ENCODE measurements around the gene PSMB11.
A peak's percentile ranks its signal among the peaks of the same experiment; 100 is the strongest.

The PSMB11 gene

DNA sequence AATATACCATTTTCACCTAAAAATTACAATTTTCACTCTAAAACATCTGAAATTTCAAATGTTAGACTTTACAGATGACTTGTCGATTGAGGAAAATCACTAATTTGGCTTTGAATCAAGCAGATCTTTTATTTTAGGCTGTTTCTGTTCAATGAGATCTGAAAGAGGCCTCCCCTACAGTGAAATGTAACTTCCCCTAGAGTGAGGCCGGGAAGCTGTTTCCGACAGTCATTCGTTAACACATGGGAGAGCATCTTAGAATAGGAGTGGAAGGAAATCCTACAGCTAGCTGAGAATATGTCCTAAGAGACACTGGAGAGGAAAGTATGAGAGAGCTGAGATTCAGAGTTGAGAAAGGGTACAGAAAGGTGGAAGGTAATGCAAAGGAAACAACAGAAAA is 26.4 kb upstream of the PSMB11 start:
- DNase-seq: no peak

GRCh38 chr14:23017091-23017490 is 24.9 kb upstream of the PSMB11 start:
- no peak for DNase-seq

GRCh38 chr14:23018107-23018506 is 23.9 kb upstream of the PSMB11 start:
- DNase-seq: no peak

DNA sequence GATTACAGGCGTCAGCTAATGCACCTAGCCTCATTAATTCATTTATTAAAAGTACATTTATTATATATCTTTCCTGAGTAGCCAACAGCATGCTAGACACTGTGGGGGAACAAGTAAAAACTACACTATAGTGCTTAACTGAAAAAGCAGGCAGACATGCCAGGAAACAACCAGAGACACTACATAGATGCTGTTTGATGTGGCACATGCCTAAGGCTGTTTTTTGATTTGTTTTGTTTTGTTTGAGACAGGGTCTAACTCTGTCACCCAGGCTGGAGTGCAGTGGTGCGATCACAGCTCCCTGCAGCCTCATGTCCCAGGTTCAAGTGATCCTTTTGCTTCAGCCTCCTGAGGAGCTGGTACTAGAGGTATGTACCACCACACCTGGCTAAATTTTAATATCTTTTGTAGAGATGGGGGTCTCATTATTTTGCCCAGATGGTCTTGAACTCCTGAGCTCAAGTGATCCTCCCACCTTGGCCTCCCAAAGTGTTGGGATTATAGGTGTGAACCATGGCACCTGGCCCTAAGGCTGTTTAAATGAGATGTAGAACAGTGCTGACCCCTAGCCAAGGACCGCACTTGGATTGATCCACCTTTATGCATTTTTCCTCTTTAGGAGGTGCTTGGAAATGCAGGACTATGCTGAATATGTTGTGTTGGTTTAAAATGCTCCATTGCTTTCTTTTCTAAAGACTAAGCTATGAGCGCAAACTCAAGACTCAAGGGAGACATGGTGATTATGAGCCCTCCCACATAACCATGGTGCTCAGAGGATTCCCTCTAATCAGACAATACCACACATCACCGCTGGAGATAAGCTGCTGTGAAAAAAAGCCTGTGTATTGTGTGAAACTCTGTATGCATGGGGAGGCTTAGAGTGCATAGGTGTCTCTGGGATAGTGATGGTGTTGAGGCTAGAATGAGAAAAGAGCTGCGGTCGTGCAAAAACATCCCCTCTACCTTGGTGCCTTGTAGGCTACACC is 21.6 kb upstream of the PSMB11 start:
- no peak for DNase-seq

- no peak for DNase-seq
Observed at GRCh38 chr14:23021434-23021833, 20.6 kb upstream of the PSMB11 start.

- no peak for DNase-seq
Observed at GRCh38 chr14:23021889-23022442, 20.0 kb upstream of the PSMB11 start.

DNA sequence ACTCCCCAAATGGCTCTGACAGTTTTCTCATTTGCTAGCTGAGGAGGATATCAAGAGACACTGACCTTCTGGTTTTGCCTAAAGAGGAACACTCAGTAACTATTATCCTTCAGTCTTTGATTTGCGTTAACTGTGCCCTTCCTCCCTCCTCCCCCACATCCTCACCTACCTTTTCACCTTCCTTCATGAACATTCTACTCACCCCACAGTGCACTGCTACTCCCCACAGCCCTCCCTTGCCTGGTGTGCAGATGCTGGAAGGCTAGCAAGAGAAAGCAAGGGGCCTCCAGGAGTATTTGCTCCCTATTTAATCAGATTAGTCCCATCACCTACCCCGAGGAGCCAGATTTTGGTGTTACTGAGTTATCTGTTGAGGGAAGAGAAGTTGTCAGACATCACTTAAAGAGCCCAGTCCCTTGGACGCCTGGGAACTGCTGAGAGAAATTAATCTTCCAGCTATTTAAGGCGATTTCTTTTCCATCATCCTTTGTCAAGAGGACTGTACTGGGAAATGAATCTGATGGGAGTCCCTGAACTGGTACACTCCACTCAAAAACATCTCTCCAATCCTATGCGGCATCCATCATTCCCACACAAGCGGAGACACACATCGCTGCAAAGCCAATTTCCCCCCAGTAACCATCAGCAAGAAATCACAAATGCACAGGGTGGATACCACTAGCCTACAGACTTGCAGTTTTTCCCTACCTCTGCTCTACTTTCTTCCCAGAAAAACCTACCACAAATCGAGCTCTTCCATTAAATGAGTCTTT is 18.8 kb upstream of the PSMB11 start:
- DNase-seq: no peak

GRCh38 chr14:23023795-23024152 is 18.2 kb upstream of the PSMB11 start:
- DNase-seq: no peak

- no peak for DNase-seq
Observed at GRCh38 chr14:23024612-23025075, 17.4 kb upstream of the PSMB11 start.

DNA sequence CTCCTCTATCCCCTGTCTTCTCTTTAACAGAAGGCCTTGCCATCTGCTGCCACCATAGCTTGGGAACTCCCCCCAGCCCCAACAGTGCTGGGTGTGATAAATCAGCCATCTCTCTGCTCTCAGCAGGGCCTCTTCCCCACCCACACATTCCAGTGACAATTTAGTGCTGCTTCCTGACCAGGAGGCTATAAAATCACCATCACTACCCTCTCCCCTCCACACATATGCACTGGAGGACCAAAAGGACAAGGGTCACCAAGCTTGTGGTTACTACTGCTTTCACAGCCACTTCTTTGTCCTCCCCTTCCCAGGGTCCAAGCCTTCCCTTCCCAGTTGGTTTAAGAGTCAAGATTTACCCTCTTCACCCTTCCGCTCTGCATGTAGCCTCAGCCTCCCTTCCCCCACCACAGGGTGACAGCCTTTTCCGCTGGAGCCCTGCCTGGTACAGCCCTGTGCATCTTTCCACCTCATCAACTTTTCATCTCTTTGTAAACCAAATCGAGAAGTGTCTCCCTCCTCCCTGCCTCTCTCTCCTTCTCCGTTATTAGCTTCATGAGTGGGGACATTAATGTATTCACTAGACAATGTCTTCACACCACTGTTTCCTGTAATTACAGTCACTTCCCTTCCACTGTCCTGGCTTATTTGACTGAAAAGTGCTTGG is 16.7 kb upstream of the PSMB11 start:
- no peak for DNase-seq

DNA sequence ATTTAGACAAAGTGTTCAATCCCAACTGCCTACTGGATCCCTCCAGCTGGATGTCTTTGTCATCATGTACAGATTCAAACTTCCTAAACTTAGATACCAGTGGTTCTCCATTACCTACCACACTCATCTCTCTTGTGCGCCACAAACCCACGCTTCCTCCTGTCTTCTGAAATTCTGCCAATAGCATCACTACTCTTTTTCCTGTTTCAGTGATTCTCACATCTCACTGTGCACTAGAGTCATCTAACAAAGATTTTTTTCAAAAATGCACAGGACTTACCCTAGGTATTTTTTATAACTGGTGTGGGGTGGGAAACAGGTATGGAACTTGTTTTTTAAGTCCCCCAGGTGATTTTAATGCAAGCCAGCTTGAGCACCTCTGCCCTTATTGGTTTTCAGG is 13.2 kb upstream of the PSMB11 start:
- peak in 1 of 2 donors; percentile 34 for DNase-seq

DNA sequence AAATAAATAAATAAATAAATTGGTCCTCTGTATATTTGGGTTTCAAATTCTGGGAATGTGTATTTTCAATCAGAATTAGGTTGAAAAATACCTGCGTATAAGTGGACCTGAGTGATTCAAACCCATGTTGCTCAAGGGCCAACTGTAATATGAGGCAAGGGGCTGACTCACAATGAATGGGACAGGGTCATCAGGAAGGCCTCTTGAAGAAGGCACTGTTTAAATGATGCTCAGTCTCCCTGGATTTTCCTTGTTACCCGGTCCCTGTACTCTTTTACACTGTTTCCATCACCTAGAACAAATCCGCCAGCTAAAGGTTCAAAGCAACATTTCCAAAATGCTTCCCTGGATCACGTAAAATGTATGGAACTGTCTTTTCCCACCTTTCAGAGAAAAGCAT is 11.1 kb upstream of the PSMB11 start:
- DNase-seq: no peak

GRCh38 chr14:23033251-23033727 is 8.7 kb upstream of the PSMB11 start:
- DNase-seq: no peak

- no peak for DNase-seq
Observed at GRCh38 chr14:23033801-23034497, 8.1 kb upstream of the PSMB11 start.

DNA sequence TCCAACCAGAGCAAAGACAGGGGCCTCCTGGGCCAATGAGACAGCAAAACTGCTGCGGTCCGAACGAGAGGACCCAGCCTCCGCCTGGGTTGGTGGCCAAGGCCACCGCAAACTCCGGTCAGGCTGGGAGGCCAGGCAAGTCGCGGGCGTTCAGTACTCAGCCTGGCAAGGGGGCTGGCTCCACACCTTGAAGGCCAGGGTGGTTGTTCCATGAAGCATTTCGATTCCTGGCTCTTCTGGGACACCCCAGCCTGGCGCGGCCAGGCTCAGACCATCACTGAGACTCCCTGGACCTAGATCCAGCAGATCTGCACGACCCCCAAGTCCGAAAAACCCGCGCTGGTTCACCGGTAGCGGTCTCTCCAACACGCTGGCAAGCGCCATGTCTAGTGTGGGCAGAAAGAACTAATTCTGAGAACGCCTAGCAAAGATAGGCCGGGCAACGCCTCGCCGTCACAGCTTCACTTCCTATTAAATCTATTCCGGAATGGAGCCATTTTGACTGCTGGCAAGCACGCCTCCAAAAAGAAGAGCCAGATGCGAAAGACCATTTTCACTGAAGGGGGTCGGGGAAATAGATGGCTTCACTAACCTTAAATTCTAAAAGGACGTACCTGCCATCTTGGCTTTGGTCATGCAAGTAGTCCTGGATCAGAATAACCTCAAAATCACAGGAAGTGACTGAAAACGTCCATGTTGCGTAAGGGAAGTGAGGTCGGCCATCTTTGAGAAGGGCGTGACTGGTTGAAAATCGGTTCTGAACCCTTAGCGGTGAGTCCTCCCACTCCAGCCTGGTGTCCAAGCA is 7.3 kb upstream of the PSMB11 start, which contains the start of gene PSMB5:
PSMB5 (minus strand) TSS at position 403 of the 805 bp plus-strand sequence; CDS start at position 384, 19 bp downstream.
- DNase-seq: peak; percentile 92 to 94

DNA sequence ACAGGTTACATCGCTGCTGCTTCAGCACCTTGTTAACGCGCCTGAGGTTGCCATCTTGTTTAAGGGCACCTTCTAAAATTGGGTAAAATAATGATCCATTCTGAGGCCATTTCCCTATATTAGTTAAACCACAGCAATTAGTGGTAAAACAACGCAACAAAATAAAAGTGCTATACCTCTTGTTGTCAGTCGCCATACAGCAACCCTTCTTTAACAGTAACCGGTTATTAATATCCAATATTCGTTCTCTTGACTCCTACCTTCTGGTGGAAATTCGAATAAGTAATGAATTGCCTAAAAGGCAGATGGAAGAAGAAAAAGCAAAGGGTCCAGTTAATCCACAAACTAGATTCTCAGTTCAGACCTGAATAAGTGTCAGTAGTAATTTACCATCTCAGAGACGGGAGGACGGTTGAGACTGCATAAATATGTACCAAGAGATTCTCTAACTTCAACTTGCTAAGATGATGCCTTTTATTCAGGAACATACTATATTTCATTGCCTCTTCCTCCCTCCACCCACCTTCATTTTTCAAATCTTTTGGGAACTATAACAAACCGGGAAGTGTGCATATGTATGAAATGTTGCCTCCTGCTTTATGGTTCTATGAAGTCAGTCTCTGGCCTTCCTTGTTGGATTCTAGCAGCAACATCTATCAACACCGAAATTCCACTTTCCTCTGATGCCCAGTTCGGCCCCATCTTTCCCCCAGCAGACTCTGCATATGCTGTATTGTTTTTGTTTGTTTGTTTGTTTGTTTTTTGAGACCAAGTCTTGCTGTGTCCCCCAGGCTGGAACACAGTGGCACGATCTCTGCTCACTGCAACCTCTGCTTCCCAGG is 6.5 kb upstream of the PSMB11 start:
- DNase-seq: no peak

- DNase-seq: no peak
Observed at GRCh38 chr14:23040100-23040499, 1.9 kb upstream of the PSMB11 start.

DNA sequence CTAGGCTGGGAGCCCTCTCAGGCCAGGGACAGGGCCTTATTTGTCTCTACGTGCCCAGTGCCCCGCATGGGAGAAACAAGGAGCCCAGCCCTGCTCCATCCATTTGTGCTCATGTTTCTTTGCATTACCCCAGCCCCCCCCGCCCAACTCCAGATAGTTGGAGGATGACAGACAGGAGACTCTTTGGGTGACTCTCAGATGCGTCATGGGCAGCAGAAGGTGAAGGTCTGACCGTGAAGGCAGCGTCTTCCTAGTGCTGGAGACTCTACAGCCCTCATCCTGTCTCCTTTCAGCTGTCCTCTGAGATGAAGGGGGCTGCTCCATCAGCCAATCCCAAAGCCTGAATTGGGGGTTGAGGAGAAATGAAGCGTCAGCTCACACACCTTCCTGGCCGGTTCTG is 283 bp upstream of the PSMB11 start:
- no peak for DNase-seq

- DNase-seq: no peak
Observed at GRCh38 chr14:23043145-23043544, 1.1 kb downstream of the PSMB11 start.

GRCh38 chr14:23043754-23044153 is 1.7 kb downstream of the PSMB11 start:
- no peak for DNase-seq

Data from CD4-positive, alpha-beta T cell treated with Interferon alpha-2 for 1 hour (primary cell).